Neural cell (in vitro differentiated cells): ENCODE measurements around the gene RTP5. TPM values are rescaled to one million over a fixed set of nuclear protein-coding genes. Genes with fewer than 3 reads are reported as not detected.

Source experiments
- H2AFZ ChIP-seq: fragments of 200-600, 300-800 bp; sonication (generic), shearing (Covaris generic); 2 replicates; pipeline ENCODE4 v1.6.0; 2014; ENCODE audit warnings: low read depth, mild to moderate bottlenecking, antibody characterized with exemption, low read length, moderate library complexity
- H3F3A ChIP-seq: fragments of 200-600 bp; shearing (Covaris generic); 2 replicates; pipeline ENCODE4 v1.6.1; 2016; ENCODE audit warnings: mild to moderate bottlenecking, moderate library complexity, mixed read lengths, antibody characterized with exemption, low read length; ENCODE audit not compliant: insufficient read depth, poor library complexity, severe bottlenecking
- H3K27ac ChIP-seq: fragments of 200-600, 300-800 bp; sonication (generic), shearing (Covaris generic); 2 replicates; pipeline ENCODE4 v1.5.1; 2014; ENCODE audit warnings: mild to moderate bottlenecking, low read length, moderate library complexity
- H3K27me3 ChIP-seq: fragments of 300-800, 200-600 bp; sonication (generic), shearing (Covaris generic); 2 replicates; pipeline ENCODE4 v1.6.0; 2014; ENCODE audit warnings: mild to moderate bottlenecking, low read depth, low read length, moderate library complexity; ENCODE audit not compliant: insufficient read depth
- H3K36me3 ChIP-seq: fragments of 300-800, 200-600 bp; sonication (generic), shearing (Covaris generic); 2 replicates; pipeline ENCODE4 v1.5.1; 2014; ENCODE audit warnings: mild to moderate bottlenecking, antibody characterized with exemption, low read length, moderate library complexity; ENCODE audit not compliant: insufficient read depth
- H3K4me2 ChIP-seq: fragments of 300-800, 200-600 bp; sonication (generic), shearing (Covaris generic); 2 replicates; pipeline ENCODE4 v1.6.0; 2014; ENCODE audit warnings: mild to moderate bottlenecking, low read length
- H3K4me3 ChIP-seq: fragments of 300-800, 200-600 bp; sonication (generic), shearing (Covaris generic); 2 replicates; pipeline ENCODE4 v1.5.1; 2014; ENCODE audit warnings: mild to moderate bottlenecking, low read length, moderate library complexity
- H3K79me2 ChIP-seq: fragments of 200-600 bp; shearing (Covaris generic); replicated peaks from 2 replicates; pipeline ENCODE4 v1.6.0; 2014; ENCODE audit warnings: mild to moderate bottlenecking, low read length, moderate library complexity; ENCODE audit not compliant: insufficient read depth
- H3K9ac ChIP-seq: fragments of 300-800, 200-600 bp; sonication (generic), shearing (Covaris generic); 2 replicates; pipeline ENCODE4 v1.6.1; 2016; ENCODE audit warnings: mild to moderate bottlenecking, low read length, mixed read lengths
- H3K9me2 ChIP-seq: fragments of 200-600 bp; shearing (Covaris generic); 2 replicates; pipeline ENCODE4 v1.6.1; 2016; ENCODE audit warnings: mild to moderate bottlenecking, low read length, mixed read lengths; ENCODE audit not compliant: insufficient read depth
- H3K9me3 ChIP-seq: fragments of 200-600, 300-800 bp; sonication (generic), shearing (Covaris generic); 2 replicates; pipeline ENCODE4 v1.6.1; 2016; ENCODE audit warnings: mild to moderate bottlenecking, mixed run types, low read length, moderate library complexity, mixed read lengths
- H4K20me1 ChIP-seq: fragments of 200-600 bp; shearing (Covaris generic); 2 replicates; pipeline ENCODE4 v1.6.1; 2016; ENCODE audit warnings: mild to moderate bottlenecking, mixed run types; ENCODE audit not compliant: insufficient read depth
- EP300 ChIP-seq: fragments of 450-650 bp; conservative IDR thresholded peaks from 2 replicates; pipeline ENCODE4 v1.6.1; 2014; ENCODE audit warnings: antibody characterized with exemption, mild to moderate bottlenecking, moderate library complexity; ENCODE audit not compliant: poor library complexity, severe bottlenecking
- EZH2 ChIP-seq: fragments of 200-600, 300-800 bp; shearing (Covaris generic), sonication (generic); IDR thresholded peaks from 2 replicates; pipeline ENCODE4 v1.6.1; 2014; ENCODE audit warnings: antibody characterized with exemption, low read length, borderline replicate concordance, mild to moderate bottlenecking; ENCODE audit not compliant: insufficient read depth, poor library complexity, severe bottlenecking
- MXI1 ChIP-seq: fragments of 450-650 bp; conservative IDR thresholded peaks from 2 replicates; pipeline ENCODE4 v1.6.1; 2014; ENCODE audit warnings: antibody characterized with exemption, mild to moderate bottlenecking; ENCODE audit not compliant: poor library complexity, severe bottlenecking
- POLR2AphosphoS5 ChIP-seq: IDR thresholded peaks from 2 replicates; pipeline ENCODE4 v1.6.1; 2012
- RAD21 ChIP-seq: fragments of 450-650 bp; conservative IDR thresholded peaks from 2 replicates; pipeline ENCODE4 v1.6.1; 2014; ENCODE audit warnings: antibody characterized with exemption, mild to moderate bottlenecking, moderate library complexity
- SMC3 ChIP-seq: fragments of 450-650 bp; conservative IDR thresholded peaks from 2 replicates; pipeline ENCODE4 v1.6.1; 2014; ENCODE audit warnings: antibody characterized with exemption, mild to moderate bottlenecking, moderate library complexity; ENCODE audit not compliant: poor library complexity
- TAF1 ChIP-seq: IDR thresholded peaks from 2 replicates; pipeline ENCODE4 v1.6.1; 2012; ENCODE audit warnings: low read depth
- polyA plus RNA-seq: library from polyadenylated mRNA; depleted of rRNA; stranded (reverse); fragments of >200 nt; gene quantifications from 2 replicates; pipeline ENCODE4 v1.2.3, GENCODE V29; 2014
- TF ChIP-seq, protein P1 (sequence below): IDR thresholded peaks from 2 replicates; pipeline ENCODE4 v1.6.1; 2012; ENCODE audit warnings: borderline replicate concordance
- TF ChIP-seq, protein P2 (sequence below): fragments of 450-650 bp; IDR thresholded peaks from 2 replicates; pipeline ENCODE4 v1.5.1; 2014; ENCODE audit warnings: antibody characterized with exemption, mild to moderate bottlenecking, moderate library complexity; ENCODE audit not compliant: poor library complexity, severe bottlenecking

RTP5 gene
- polyA plus RNA-seq, 1 donor from 2014 or later = 1.8 TPM

DNA sequence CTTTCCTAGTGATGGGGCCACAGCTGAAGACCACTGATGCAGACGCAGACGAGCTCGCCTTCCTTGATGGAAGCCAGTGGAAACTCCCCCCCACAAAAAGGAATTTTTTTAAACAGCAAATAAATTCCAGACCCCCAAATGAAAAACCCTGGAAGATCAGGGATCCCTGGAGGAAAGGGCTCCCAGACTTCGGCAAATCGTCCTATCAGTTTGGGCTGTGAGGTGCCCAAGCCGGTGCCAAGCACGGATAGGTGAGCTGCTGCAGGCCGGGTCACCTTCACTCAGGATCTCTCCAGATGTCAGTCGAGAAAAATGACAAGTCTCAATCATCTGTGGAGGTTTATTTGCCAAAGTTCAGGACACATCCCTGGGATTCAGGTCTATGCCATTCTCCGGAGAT is 42.0 kb downstream of the RTP5 start:
- H3K9me3 ChIP-seq = no peaks in the 10 kb centered on the region
- H3K36me3 ChIP-seq = no peaks in the 10 kb centered on the region
- H3K79me2 ChIP-seq = no peaks in the 10 kb centered on the region
- no peaks in the 10 kb centered on the region for H3F3A ChIP-seq
- H2AFZ ChIP-seq = no peak overlapping the region
- no peaks in the 10 kb centered on the region for H3K27me3 ChIP-seq
- no peak for TF ChIP-seq RAD21
- TF ChIP-seq, protein P1, sequence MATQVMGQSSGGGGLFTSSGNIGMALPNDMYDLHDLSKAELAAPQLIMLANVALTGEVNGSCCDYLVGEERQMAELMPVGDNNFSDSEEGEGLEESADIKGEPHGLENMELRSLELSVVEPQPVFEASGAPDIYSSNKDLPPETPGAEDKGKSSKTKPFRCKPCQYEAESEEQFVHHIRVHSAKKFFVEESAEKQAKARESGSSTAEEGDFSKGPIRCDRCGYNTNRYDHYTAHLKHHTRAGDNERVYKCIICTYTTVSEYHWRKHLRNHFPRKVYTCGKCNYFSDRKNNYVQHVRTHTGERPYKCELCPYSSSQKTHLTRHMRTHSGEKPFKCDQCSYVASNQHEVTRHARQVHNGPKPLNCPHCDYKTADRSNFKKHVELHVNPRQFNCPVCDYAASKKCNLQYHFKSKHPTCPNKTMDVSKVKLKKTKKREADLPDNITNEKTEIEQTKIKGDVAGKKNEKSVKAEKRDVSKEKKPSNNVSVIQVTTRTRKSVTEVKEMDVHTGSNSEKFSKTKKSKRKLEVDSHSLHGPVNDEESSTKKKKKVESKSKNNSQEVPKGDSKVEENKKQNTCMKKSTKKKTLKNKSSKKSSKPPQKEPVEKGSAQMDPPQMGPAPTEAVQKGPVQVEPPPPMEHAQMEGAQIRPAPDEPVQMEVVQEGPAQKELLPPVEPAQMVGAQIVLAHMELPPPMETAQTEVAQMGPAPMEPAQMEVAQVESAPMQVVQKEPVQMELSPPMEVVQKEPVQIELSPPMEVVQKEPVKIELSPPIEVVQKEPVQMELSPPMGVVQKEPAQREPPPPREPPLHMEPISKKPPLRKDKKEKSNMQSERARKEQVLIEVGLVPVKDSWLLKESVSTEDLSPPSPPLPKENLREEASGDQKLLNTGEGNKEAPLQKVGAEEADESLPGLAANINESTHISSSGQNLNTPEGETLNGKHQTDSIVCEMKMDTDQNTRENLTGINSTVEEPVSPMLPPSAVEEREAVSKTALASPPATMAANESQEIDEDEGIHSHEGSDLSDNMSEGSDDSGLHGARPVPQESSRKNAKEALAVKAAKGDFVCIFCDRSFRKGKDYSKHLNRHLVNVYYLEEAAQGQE = no peak
- TF ChIP-seq MXI1 = no peak
- no peak for TF ChIP-seq EZH2
- no peak for TF ChIP-seq POLR2AphosphoS5
- no peak for TF ChIP-seq SMC3
- TF ChIP-seq, protein P2, sequence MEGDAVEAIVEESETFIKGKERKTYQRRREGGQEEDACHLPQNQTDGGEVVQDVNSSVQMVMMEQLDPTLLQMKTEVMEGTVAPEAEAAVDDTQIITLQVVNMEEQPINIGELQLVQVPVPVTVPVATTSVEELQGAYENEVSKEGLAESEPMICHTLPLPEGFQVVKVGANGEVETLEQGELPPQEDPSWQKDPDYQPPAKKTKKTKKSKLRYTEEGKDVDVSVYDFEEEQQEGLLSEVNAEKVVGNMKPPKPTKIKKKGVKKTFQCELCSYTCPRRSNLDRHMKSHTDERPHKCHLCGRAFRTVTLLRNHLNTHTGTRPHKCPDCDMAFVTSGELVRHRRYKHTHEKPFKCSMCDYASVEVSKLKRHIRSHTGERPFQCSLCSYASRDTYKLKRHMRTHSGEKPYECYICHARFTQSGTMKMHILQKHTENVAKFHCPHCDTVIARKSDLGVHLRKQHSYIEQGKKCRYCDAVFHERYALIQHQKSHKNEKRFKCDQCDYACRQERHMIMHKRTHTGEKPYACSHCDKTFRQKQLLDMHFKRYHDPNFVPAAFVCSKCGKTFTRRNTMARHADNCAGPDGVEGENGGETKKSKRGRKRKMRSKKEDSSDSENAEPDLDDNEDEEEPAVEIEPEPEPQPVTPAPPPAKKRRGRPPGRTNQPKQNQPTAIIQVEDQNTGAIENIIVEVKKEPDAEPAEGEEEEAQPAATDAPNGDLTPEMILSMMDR = no peak
- TF ChIP-seq EP300 = no peak
- TF ChIP-seq TAF1 = no peak
- H3K4me2 ChIP-seq = no peak overlapping the region
- H3K27ac ChIP-seq = no peak overlapping the region
- H4K20me1 ChIP-seq = no peaks in the 10 kb centered on the region
- H3K9ac ChIP-seq = no peak overlapping the region
- no peaks in the 10 kb centered on the region for H3K9me2 ChIP-seq
- no peak overlapping the region for H3K4me3 ChIP-seq

DNA sequence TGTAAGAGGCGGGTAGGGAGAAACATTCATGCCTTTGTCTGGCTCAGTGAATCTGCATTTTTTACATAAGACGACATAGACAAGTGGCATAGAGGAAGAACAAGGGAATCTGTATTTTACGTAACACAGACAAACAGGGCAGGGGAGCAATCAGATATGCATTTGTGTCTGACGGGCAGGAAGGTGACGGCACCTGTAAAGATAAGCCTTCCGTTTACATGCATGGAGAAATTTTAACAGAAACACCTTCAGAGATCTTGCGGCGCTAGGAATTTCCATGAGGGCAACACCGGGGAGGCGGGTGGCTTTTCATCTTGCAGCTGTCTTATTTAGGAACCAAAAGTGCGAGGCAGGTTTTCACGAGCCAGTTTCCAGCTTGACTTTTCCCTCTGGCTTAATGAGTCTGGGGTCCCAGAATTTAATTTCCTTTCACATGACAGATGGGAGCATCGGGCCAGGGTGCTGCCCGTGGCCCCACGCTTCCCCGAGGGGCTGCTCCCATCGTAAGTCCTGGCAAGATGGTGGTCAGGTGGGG is 42.6 kb downstream of the RTP5 start:
- Histone ChIP-seq H3K9me2 (no peaks in the 10 kb centered on the region), H3K9me3 (no peaks in the 10 kb centered on the region), H3K27ac (no peak overlapping the region), H2AFZ (no peak overlapping the region), H3K4me3 (no peak overlapping the region), H3K36me3 (no peaks in the 10 kb centered on the region), H3F3A (no peaks in the 10 kb centered on the region), H4K20me1 (no peaks in the 10 kb centered on the region), H3K4me2 (no peak overlapping the region), H3K79me2 (no peaks in the 10 kb centered on the region), H3K27me3 (no peaks in the 10 kb centered on the region), H3K9ac (no peak overlapping the region)
- TF ChIP-seq POLR2AphosphoS5 = no peak
- no peak for TF ChIP-seq TAF1
- TF ChIP-seq EZH2 = no peak
- no peak for TF ChIP-seq RAD21
- no peak for TF ChIP-seq EP300
- TF ChIP-seq, protein P1 = no peak
- no peak for TF ChIP-seq MXI1
- TF ChIP-seq, protein P2 = no peak
- no peak for TF ChIP-seq SMC3
